Panc1 (cell line): ENCODE data around the gene AKAP6. TPM values are rescaled to one million over a fixed set of nuclear protein-coding genes. Genes with fewer than 3 reads are reported as not detected.

Experiments used
- ATAC-seq: fragments of 200-7000 bp; cut with Tn5 transposase; 2 replicates; pipeline ENCODE4 v1.9.1; 2020; ENCODE audit warnings: mild to moderate bottlenecking, moderate library complexity
- BruUV-seq: library from RNA; stranded (reverse); fragments of 400-500 nt; replicated peaks from 2 replicates; lab custom pipeline; 2021; lab: Mats Ljungman, UMichigan
- CTCF ChIA-PET: fragments of 300-600 bp; sonication (Branson Sonifier 250); formaldehyde crosslinking; loops from one replicate; lab custom pipeline; 2022; ENCODE audit warnings: antibody characterized with exemption; lab: Charles Lee
- POLR2A ChIA-PET: fragments of 300-600 bp; sonication (Branson Sonifier 250); formaldehyde crosslinking; loops from one replicate; lab custom pipeline; 2022; ENCODE audit warnings: antibody characterized with exemption; lab: Charles Lee
- DNase-seq: peaks from one replicate; pipeline ENCODE4 v3.0.0-alpha.2; 2010; ENCODE audit warnings: low read depth, low spot score
- H3K27ac ChIP-seq: 2 replicates; pipeline ENCODE4 v1.5.1; 2011; ENCODE audit warnings: mild to moderate bottlenecking, low read length, inconsistent platforms
- H3K27me3 ChIP-seq: fragments of 200-500 bp; sonication (Bioruptor generic); 2 replicates; pipeline ENCODE4 v1.6.0; 2014; ENCODE audit warnings: low read length, inconsistent platforms; ENCODE audit not compliant: control insufficient read depth, insufficient read depth
- H3K36me3 ChIP-seq: fragments of 200-500 bp; sonication (Bioruptor generic); 2 replicates; pipeline ENCODE4 v1.5.1; 2014; ENCODE audit warnings: inconsistent platforms, mild to moderate bottlenecking, low read length, moderate library complexity; ENCODE audit not compliant: control insufficient read depth, insufficient read depth
- H3K4me1 ChIP-seq: 2 replicates; pipeline ENCODE4 v1.5.1; 2011; ENCODE audit warnings: inconsistent platforms, mild to moderate bottlenecking, low read length, moderate library complexity; ENCODE audit not compliant: control insufficient read depth, insufficient read depth
- H3K4me3 ChIP-seq, 2 experiments: 2 replicates each; pipeline ENCODE4 v1.5.1; 2011 to 2012; ENCODE audit warnings: low read depth in 2 of 2, low read length in 2 of 2, mild to moderate bottlenecking in 2 of 2, inconsistent platforms in 1 of 2, moderate library complexity in 1 of 2
- H3K9me3 ChIP-seq: fragments of 200-500 bp; sonication (Bioruptor generic); 2 replicates; pipeline ENCODE4 v1.5.1; 2014; ENCODE audit warnings: low read depth, mild to moderate bottlenecking, inconsistent platforms, low read length, moderate library complexity; ENCODE audit not compliant: control insufficient read depth, insufficient read depth
- CTCF ChIP-seq: fragments of 450-650 bp; IDR thresholded peaks from 2 replicates; pipeline ENCODE4 v1.5.1; 2017; ENCODE audit warnings: mild to moderate bottlenecking
- POLR2AphosphoS5 ChIP-seq: IDR thresholded peaks from 2 replicates; pipeline ENCODE4 v1.6.1; 2012; ENCODE audit warnings: mild to moderate bottlenecking, low read depth, low read length, moderate library complexity
- REST ChIP-seq, 2 experiments: IDR thresholded peaks; 2 replicates each; pipeline ENCODE4 v1.6.1; 2011 to 2012; ENCODE audit warnings: low read depth in 2 of 2, control low read depth in 1 of 2, low read length in 1 of 2, mild to moderate bottlenecking in 1 of 2, moderate library complexity in 1 of 2; ENCODE audit not compliant: insufficient read depth in 1 of 2
- SIN3A ChIP-seq: IDR thresholded peaks from 2 replicates; pipeline ENCODE4 v1.6.1; 2012; ENCODE audit warnings: low read depth, mild to moderate bottlenecking, low read length, moderate library complexity, borderline replicate concordance; ENCODE audit not compliant: insufficient read depth
- TCF7L2 ChIP-seq: IDR thresholded peaks from 2 replicates; pipeline ENCODE4 v1.6.1; 2011; ENCODE audit warnings: mild to moderate bottlenecking, low read depth, low read length, inconsistent platforms
- in situ Hi-C: cut with HindIII; loops from 2 replicates; pipeline ENCODE4 v1.10.0; 2016; ENCODE audit warnings: low sequenced_read_pairs, low pct_unique_long_range_greater_than_20kb
- intact Hi-C: fragments of 100-400 bp; cut with micrococcal nuclease; formaldehyde crosslinking; loops from one replicate; pipeline ENCODE4 v1.10.0; 2022; ENCODE audit not compliant: unreplicated experiment
- total RNA-seq: library from RNA; stranded (reverse); gene quantifications from one replicate; pipeline ENCODE4 v1.2.1, GENCODE V29; 2021; ENCODE audit not compliant: unreplicated experiment

The AKAP6 gene
- total RNA-seq, 1 experiment from 2014 or later: 0.82 TPM

GRCh38 chr14:32593290-32593942, 264.3 kb downstream of the AKAP6 start:
- CTCF ChIA-PET: no interaction called here
- no peak overlapping the region for H3K4me3 ChIP-seq
- H3K36me3 ChIP-seq: no peaks in the 10 kb centered on the region
- no peaks in the 10 kb centered on the region for H3K27me3 ChIP-seq
- H3K9me3 ChIP-seq: no peaks in the 10 kb centered on the region
- TF ChIP-seq CTCF (no peak), POLR2AphosphoS5 (no peak), REST (IDR thresholded peaks at IDR 0.05; ENCODE audit: insufficient read depth in 1 of 2, low read depth in 2 of 2, low read length in 1 of 2) (no peak), TCF7L2 (no peak), SIN3A (no peak)
- ATAC-seq (no peak), DNase-seq (no peak)
- intact Hi-C loops: no loop called here
- POLR2A ChIA-PET: no interaction called here
- BruUV-seq: no TSS peak
- H3K4me1 ChIP-seq: no peaks in the 10 kb centered on the region
- H3K27ac ChIP-seq: no peak overlapping the region
- in situ Hi-C loops: no loop called here

DNA sequence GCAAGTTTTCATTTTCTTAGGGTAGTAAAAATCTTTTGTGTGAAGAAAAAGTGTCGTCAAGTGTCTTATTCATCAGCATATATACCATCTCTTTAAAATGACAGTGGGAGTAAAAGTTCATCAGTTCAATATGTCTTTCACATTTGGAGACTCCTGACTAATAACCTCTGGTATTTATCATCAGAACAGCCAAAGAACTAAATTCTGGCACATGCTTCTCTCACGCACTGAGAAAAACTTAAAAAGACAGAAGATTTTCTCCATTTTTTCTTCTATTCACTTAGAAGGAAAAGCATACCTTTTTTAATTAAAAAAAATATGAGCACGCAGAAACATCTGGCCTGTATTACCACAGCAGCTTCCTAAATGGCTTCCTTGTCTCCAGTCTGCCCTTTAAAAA, 265.7 kb downstream of the AKAP6 start:
- intact Hi-C loops: no loop called here
- ATAC-seq (no peak), DNase-seq (no peak)

More for the DNA sequence above, 265.7 kb downstream of the AKAP6 start:
- Histone ChIP-seq H3K36me3 (no peaks in the 10 kb centered on the region), H3K4me3 (no peak overlapping the region), H3K9me3 (no peaks in the 10 kb centered on the region), H3K4me1 (no peaks in the 10 kb centered on the region), H3K27ac (no peak overlapping the region), H3K27me3 (no peaks in the 10 kb centered on the region)
- ChIA-PET POLR2A (no interaction called here), CTCF (no interaction called here)
- in situ Hi-C loops: no loop called here
- TF ChIP-seq POLR2AphosphoS5 (no peak), TCF7L2 (no peak), REST (IDR thresholded peaks at IDR 0.05; ENCODE audit: insufficient read depth in 1 of 2, low read depth in 2 of 2, low read length in 1 of 2) (no peak), CTCF (no peak), SIN3A (no peak)
- no TSS peak for BruUV-seq
